NCI-H1048 (cell line): ENCODE data around the gene XPNPEP1.
A peak's percentile ranks its signal among the peaks of the same experiment; 100 is the strongest.

Source experiments
- DNase-seq: peaks from one replicate; lab custom pipeline; 2025; lab: John Stamatoyannopoulos, UW

XPNPEP1 gene

DNA sequence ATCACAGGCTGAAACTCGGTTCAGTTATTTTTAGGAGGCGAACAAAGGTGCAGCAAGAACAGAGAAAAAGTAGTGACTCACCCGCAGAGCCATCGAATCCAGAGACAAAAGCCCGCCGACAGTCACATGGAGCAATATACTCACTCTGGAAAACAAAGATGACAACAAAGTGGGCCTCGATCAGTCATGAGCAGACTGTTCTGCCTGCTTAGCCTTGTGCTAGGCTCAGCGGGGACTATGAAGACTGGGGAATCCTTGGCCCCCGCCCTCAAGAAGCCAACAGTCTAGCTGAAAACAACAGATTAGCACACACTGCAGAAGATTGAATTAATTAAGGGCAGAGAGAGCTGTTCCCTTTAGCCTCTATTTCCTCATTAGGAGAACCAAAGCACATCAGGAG is 30.4 kb downstream of the XPNPEP1 start:
- no peak for DNase-seq

DNA sequence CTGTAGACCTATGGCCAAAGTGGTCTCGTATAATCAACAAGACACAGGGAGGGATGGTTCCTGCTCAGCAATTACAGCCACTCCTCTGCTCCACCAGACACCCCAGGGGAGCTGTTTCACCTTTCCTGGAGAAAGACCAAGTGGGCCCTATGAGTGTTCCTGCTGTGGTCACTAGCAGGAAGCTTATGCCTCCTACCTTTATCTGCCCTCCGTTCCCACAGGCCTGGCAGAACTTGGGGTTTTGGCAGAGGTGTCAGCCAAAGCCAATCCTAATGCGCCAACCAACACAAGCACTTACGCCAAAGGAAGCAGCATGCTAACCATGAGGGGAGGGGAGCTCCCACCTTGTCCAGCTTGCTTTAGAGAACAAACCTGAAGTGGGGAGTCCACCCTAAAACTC is 31.2 kb downstream of the XPNPEP1 start:
- no peak for DNase-seq

DNA sequence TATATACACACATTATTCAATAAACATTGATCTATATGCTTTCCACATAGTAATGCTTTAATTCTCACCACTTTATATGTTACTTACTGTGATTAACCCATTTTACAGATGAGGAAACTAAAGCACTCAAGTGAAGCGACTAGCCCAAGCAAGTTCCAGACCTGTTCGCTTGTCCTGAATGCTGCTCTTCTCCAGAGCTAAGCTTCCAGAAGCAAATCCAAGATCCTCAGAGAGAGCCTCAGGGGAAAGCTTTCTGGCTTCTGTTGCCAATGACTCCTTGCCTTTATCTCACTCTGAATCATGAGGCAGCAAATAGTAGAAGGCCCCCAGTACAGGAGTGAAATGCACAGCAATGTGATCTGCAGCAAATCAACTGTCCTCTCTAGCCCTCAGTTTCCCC is 32.2 kb downstream of the XPNPEP1 start:
- DNase-seq, result no peak

DNA sequence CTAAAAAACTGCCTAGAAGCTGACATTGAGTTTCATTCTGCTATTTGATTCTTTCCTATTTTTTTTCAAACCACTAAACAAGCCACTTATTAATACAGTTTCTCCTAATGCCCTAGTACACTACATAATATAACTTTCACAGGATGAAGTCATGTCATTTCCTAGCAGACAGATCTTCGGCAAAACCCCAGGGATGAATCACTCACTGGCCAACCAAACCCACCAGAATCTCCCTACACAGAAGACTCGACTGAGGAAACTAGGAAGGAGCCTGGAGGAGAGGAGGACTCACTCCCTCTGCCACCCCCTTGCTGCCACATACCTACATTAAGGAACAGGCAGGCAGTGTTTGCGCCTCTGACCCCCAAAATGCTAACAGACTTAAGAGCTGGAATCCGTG is 33.4 kb downstream of the XPNPEP1 start:
- DNase-seq, result no peak

DNA sequence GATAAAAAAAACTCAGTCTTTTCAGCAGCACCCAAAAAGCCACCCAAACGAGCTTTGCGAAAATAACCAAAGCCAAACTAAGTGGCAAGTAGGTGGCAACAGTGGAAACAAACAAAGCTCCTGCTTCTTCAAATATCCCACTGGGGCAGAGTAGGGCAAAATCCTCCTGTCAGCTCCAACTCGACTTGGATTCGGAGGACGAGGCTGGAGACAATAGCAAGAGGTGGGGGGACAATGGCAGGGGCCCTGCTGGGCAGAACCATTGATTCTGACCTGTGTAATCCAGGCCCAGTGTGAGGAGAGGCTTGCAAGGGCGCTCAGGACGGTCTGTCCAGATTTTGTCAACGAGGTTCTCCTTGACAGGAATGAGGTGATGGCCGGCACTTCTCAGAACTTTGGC is 35.5 kb downstream of the XPNPEP1 start:
- no peak for DNase-seq

DNA sequence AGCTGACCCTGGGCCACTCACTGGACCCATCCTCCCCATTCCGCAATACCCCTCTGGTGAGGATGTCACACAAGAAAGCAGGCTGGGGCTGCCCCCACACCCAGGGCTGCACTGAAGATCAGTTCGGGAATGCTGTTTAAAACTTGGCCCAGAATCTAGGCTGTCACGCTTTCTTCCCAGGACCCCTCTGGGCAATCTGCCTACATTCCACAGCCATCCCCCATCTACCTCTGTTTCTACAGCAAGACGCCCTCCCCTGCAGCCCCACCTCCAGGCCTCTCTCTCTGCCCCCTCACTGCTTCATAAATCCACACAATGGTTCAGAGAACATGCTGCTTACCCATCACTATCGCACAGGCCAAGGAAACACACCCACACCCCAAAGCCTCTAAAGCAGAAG is 36.1 kb downstream of the XPNPEP1 start:
- DNase-seq, result no peak

DNA sequence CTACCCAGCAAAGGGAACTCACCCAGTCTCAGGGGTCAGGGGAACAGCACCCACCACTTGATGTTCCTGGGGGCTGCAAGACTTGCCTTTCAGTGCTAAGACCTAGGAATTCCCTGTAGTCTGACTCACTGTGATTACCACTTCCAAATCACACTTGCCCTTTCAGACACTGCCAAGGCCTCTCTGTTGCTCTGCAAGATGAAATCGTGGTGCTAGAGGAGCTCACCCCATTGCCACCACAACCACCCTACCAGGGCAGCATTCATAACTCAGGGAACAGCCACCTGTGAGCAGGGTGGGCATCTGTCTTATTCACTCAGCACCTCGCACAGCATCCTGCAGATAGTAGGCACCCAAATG is 36.5 kb downstream of the XPNPEP1 start:
- DNase-seq, result no peak

DNA sequence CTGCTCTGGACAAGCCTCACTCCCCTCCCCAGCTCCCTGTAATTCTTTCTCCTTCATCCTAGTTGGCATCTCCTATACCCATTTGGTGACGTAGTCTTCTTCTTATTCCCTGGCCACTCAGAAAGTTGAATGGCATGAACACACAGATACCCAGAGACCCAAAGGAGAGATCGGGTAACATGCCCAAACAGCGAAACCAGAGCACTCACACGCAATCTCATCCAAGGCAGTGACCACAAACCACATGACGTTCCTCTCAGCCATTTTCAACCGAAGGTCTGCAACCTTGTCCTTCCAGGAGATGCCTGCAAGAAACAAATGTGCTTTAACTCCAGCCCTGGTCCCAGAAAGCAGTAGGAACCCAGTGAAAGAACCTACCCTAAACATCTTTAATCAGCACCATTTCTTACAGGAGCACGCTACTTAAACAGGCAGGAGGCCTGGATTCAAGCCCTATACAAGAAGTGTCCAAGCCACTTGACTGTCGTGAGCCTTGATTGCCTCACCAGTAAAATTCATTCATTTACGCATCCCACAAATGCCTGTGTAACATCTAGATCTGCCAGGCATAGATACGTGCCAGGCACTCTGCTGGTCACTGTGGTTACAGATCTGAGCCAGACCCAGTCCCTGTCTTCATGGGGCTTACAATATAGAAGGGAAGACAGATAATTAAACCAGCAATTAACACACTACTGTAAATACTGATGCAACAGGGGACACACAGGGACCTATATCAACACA is 37.1 kb downstream of the XPNPEP1 start:
- DNase-seq, result no peak

DNA sequence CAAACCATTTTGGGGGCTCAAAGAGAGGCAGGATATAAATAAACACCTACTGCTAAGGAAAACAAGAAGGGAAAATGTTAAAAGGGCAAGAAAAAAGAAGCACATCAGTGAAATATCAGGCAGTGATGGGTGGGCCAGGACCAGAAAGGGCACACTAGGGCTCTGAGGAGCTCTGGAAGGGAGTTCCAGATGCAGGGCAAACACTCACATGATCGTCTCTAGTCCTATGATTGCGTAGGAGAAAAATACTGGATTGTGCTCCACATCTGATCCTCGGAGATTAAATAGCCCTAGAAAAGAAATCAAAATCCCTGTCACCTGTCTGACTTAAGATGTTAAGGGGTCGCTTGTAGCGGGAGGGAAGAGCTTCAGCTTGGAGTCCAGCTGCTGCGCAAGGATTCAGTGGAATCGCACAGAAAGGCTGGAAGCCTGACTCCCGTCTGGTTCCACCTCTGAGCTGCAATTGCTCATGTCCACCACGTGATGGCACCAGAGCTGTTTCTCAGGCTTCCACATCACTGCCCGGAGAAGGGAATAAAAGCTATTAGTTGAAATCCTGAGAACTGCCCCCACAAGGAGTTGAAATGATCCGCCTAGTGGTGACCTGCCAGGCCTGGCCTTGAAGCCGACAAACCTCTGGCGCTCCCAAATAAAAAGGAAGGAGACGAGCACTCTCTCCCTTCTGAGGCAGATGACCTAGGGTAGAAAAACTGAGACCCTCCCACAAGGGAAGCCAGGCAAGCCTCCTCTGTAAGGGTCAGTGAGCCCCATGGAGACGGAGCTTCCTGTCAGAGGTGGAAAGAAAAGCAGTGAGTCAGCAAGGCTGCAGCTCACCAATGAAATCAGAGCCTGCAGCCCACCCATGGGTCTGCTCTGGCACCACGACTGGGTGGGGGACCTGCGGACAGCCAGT is 39.2 kb downstream of the XPNPEP1 start:
- peak; percentile 43 for DNase-seq

DNA sequence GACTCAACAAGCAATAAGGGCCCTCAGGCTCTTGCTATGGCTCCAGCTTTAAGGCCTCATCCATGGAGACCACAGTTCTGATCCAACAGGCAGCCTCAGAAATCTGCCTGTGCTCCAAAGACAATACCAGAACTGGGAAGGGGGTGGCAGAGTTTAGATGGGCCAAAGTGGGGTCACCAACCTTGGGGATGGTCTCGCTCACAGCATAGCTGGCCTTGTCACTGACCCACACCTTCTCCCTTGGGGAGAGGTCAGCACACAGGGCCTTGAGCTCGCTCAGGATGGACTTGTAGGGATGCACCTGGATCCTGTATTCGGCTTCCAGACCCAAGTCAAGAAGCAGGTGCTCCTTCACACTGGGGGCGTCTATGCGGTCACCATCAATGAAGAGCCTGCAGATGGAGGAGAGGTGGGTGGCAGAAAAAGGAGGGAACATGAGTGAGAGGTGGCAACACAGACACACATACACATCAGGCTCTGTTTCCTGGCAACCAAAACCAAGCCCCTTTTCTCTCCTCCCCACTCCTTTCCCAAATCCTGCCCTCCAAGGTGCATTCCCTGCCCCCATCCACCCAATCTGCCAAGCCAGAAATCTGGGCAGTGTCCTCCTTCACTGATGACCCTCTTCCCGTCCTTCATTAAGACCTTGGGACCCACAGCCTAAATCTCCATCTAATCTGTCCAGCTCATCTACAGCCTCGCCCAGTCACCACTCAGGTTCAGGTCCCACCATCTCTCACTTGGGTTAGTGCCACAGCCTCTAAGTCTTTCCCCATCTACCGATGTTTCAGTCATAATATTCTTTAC is 40.9 kb downstream of the XPNPEP1 start:
- no peak for DNase-seq

DNA sequence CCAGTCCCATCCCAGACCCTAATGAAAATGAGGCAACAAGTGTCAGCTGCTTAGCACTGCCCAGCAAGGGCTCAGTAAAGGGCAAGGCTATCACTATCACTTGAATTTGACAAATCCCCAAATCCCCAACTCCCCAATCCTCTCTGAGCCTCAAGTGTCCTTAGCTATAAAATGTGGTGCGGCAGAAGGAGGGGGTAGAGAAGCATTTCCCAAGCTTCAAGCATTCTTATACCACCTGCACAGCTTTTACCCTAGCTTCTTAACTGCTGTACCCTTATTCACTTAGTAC is 41.6 kb downstream of the XPNPEP1 start:
- DNase-seq, result no peak

DNA sequence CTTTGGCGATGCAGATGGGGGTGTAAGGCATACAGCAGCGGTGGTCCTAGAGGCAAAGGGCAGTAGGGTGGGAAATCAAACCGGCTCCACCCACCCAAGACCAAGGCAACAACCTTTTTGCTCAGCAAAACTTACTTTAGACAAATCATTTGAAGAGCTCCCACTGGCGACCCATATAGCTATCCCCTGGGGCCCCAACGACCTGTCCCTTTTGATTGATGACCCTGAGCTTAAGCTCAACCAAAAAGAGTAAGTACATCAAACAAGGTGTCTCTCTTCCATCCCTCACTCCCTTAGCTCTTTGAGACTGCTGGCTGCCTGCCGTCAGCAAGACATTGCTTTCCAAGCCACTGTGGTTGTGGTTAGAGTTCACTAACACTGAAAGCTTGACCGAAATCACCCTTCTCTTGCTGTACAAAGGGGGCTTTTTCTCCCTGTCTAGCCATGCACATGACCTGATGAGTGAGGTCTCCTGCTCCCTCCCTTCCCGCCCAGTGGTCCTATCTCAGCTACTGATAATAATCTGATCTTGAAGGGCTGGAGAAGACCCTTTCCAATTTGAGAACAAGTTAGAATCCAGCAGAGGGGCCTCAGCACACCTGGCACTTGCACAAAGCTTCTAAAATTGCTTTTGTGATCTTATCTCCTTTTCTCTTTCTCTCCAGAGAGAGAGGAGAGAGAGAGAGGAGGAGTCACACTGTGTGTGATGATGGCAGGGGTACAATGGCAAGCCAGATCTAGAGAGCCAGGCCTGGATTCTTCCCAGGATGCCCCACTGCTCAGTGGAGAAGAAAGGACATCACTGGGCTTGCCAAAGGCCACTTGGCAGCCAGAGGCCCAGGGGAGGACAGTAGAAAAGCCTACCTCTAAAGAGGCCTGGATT is 42.2 kb downstream of the XPNPEP1 start:
- DNase-seq, result no peak

DNA sequence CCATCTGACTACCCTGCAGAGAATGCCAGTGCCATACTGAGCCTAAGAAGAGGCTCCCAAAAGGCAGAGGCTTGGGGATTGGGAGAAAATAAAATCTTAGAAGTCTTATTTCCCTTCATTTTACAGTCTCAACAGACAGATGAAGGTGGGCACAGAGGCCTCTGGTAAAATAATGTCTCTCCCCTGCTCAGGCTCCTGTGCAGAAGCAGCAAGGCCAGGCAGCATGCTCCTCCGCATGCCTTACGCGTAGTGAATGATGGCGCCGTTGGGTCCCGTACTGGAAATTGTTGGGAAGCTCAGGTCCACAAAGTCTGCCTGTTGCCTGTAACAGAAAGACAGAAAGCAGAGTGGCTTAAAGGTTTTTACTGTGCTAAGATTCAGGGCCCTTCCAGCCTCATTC is 45.8 kb downstream of the XPNPEP1 start:
- no peak for DNase-seq

DNA sequence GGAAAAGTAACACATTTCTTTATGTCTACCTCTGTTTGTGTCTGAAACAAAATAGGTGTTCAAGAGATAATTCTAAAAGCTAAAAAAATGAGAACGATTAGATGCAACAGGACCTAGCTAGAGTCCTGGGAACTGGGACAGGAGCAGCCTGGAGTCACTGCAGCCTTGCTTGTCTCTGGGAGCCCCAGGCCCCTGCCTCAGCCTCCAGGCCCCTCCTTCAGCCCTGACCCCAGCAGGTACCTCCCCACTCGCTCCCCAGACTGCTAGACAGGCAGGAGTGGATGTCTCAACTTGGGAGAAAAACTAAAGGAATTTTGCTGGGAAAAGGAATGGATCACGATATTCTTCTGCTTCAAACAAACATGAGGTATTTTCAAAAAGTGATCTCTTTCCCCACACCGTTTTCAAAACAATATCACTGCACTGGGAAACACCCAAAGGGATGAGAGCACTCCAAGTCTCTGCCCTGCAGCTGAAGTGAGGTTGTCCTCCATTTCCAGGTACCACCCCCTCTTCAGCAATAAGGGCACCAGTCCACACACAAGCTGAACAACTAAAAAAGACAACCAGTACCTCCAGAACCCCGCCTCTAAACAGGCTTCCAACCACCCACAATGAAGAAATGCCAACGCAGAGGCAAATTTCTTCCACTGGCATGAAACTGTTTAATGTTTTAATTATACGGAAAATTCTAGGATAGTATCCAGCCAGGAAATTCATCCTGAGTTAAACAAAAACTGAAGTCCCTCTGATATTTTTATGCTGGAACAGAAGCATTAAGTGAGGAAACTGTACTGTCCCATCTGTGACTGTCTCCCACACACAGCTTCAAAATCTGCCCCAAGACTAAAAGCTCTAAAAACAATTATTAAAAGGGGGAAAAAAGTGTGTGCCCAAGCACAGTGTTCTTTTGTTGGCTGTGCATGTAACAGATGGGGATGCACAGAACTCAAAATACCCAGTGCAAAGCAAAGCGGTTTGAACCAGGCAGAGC is 47.2 kb downstream of the XPNPEP1 start:
- DNase-seq, result no peak

DNA sequence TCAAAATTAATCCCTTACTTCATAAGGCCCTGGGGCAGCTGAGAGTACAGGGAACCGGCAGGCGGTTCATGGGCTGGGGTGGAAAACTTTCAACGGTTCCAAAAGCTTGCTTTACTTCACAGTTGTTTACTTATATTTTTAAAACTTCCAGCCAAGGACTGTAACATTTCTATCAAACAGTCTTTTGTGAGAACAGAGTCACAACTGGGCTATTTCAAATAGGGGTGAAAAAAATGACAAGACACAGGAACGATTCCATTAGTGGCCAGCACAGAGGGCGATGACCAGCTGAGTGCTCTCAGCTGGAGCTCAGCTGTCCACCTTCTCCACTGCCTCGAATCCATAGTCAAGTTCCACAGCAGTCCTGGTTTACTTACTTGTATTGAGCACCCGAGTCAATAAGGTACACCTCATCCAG is 48.2 kb downstream of the XPNPEP1 start:
- no peak for DNase-seq

DNA sequence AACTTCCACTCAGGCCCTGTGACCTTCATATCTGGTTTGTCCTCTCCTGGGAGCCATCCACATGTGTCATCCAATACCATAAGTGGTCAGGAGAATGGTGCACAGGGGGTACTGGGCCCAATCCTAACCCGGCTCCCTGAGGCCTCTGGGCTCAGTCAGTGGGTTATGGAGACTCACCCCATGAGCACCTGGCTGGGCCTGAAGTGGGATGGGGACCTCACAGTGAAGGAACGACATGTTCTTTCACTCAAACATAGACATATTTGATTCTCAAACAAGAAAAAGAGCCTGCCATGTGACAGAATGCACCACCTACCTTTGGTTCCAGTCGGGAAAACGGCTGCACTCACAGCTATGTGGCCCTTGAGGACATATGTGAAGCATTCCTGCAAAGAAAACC is 51.8 kb downstream of the XPNPEP1 start:
- no peak for DNase-seq

DNA sequence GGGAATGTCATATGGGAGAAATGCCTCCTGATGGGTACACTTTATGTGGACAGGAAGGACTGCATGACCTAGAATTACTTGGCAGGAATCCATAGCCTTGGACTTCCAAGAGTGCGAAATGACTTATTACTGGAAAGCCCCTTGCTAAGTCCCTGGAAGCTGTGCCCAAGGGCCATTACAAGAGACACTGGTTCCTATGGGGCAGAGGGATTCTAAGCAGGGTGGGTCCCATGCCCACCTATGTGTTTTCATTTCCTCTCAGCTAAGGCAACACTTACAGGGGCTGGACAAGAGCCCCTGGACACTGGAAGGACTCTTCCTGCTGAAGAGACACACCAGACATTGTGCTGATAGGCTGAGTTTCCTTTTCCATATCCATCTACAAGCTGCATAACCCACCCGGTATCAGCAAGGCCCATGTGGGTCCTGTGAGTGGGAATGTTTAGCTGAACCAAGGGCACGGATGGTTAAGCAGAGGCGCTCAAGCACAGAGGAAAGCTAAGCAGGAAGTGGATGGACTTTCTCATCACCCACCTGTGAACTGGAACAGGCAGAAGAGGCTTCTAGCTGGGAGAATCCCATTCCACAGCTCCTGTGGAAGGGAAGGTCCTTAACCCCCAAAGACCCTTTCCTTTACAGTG is 56.2 kb downstream of the XPNPEP1 start:
- DNase-seq, result no peak

DNA sequence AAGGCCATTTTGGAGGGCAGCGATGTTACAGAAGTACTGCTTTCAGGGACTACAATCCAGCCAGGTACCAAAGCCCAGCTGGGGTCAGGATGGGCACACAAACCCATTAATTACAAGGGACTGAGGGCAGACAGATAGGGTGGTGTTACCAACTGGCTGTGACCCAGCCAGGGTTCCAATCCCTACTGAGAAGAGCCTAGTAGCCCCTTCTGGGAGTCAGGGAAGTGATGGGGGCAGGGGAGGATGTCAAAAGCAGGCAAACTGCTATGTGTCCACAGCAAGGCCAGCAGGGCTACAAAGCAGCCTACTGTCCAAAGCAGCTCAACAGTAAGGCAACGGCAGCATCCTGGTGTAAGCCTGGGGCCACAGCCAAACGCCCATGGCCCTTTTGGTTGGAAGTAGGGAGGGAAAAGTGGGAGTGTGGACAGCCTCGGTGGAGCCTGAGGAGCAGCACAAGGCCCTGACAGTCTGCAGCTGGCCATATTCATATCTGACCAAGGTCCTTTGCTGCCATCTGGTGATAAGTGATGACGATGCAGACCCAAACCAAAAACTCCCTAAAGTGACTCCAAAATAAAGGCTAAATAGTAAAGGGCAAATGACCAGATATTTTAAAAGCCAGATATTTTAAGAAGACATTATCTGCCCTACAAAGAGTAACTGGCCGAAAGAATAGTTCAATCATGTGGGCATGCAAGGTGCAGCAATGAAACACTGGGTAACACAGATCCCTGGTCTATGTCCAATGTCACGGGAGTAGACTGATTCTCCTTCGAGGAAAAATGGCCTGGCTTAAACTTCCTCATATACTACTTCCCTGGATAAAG is 56.9 kb downstream of the XPNPEP1 start:
- no peak for DNase-seq

DNA sequence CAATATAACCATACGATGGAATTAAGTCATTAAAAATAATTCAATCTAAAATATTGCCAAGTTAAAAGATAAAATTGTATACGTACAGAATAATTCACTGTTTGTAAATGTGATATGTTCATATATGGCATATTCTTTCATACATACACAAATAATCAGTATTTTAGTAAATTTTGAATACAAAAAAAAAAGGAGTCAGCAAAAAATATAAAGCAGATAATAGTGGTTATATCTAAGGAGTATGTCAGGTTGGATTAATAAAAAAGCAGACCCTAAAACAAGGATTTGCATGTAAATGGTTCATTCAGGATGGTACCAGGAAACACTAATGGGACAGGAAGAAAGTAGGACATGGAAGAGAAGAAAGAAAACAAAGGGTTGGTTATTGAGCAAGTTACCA is 59.5 kb downstream of the XPNPEP1 start:
- DNase-seq, result no peak
